AG10803 (cell line): ENCODE results near the gene CTDSP1.
A peak's percentile ranks its signal among the peaks of the same experiment; 100 is the strongest.

Source experiments
- DNase-seq: peaks from one replicate; pipeline ENCODE4 v3.0.0; 2010; ENCODE audit warnings: low read depth
- H3K4me3 ChIP-seq: 2 replicates; pipeline ENCODE4 v1.5.1; 2011; ENCODE audit warnings: mild to moderate bottlenecking, low read length, control low read depth
- CTCF ChIP-seq: conservative IDR thresholded peaks from 2 replicates; pipeline ENCODE4 v1.5.1; 2011; ENCODE audit warnings: mild to moderate bottlenecking, low read length, control low read depth, inconsistent platforms

CTDSP1 gene

GRCh38 chr2:218382785-218383184 is 16.9 kb upstream of the CTDSP1 start:
- no peak for DNase-seq
- TF ChIP-seq CTCF = no peak

GRCh38 chr2:218383892-218384519 is 15.7 kb upstream of the CTDSP1 start:
- no peak for DNase-seq
- no peak for TF ChIP-seq CTCF
- no peak overlapping the region for H3K4me3 ChIP-seq

More at GRCh38 chr2:218382785-218383184, 16.9 kb upstream of the CTDSP1 start:
- no peak overlapping the region for H3K4me3 ChIP-seq

- TF ChIP-seq CTCF = no peak
- DNase-seq = no peak
- H3K4me3 ChIP-seq = no peak overlapping the region
These were observed 14.7 kb upstream of the CTDSP1 start for GRCh38 chr2:218384975-218385374.

- TF ChIP-seq CTCF = no peak
- DNase-seq = no peak
- no peak overlapping the region for H3K4me3 ChIP-seq
These were observed 12.9 kb upstream of the CTDSP1 start for GRCh38 chr2:218386505-218387368.

GRCh38 chr2:218387369-218388194 is 12.1 kb upstream of the CTDSP1 start:
- no peak for DNase-seq
- no peak for TF ChIP-seq CTCF
- H3K4me3 ChIP-seq = peak overlapping the region; percentile 31

- no peak for DNase-seq
- H3K4me3 ChIP-seq = no peak overlapping the region
- no peak for TF ChIP-seq CTCF
These were observed 10.1 kb upstream of the CTDSP1 start for GRCh38 chr2:218389333-218390150.
